WI38 (cell line): ENCODE results near the gene TSPAN18.

Experiments used
- H3K4me3 ChIP-seq: 2 replicates; pipeline ENCODE4 v1.5.1; 2011; ENCODE audit warnings: low read depth, mild to moderate bottlenecking, control low read depth, low read length
- CTCF ChIP-seq: IDR thresholded peaks from 2 replicates; pipeline ENCODE4 v1.5.1; 2012; ENCODE audit warnings: low read depth, mild to moderate bottlenecking, control low read depth, low read length

The TSPAN18 gene

GRCh38 chr11:44854741-44855492 is 128.2 kb downstream of the TSPAN18 start:
- no peak overlapping the region for H3K4me3 ChIP-seq
- no peak for TF ChIP-seq CTCF

GRCh38 chr11:44855493-44855849 is 128.7 kb downstream of the TSPAN18 start:
- no peak for TF ChIP-seq CTCF
- H3K4me3 ChIP-seq, result no peak overlapping the region

- H3K4me3 ChIP-seq, result no peak overlapping the region
- no peak for TF ChIP-seq CTCF
These were observed 130.8 kb downstream of the TSPAN18 start for GRCh38 chr11:44857490-44858090.

GRCh38 chr11:44858796-44859527 is 132.2 kb downstream of the TSPAN18 start:
- no peak overlapping the region for H3K4me3 ChIP-seq
- no peak for TF ChIP-seq CTCF

- H3K4me3 ChIP-seq, result no peak overlapping the region
- TF ChIP-seq CTCF, result no peak
These were observed 132.8 kb downstream of the TSPAN18 start for GRCh38 chr11:44859528-44859925.

GRCh38 chr11:44860346-44860745 is 133.6 kb downstream of the TSPAN18 start:
- H3K4me3 ChIP-seq, result no peak overlapping the region
- no peak for TF ChIP-seq CTCF
